IPS DF 4.7 (cell line): ENCODE results near the gene SH3BGRL2.
"Not testable (repeated sequence)": the region's sequence is repeated elsewhere in the genome, so short reads cannot be mapped to it uniquely, and the experiment has no call there.

ENCODE experiments used
- DNase-seq: peaks from one replicate; pipeline ENCODE4 v3.0.0-alpha.2; 2013; ENCODE audit warnings: low spot score; ENCODE audit errors: extremely low read depth

SH3BGRL2 gene

GRCh38 chr6:79614326-79615305, 16.5 kb upstream of the SH3BGRL2 start:
- DNase-seq = no peak

GRCh38 chr6:79617518-79617941, 13.6 kb upstream of the SH3BGRL2 start:
- no peak for DNase-seq

- not testable (repeated sequence) for DNase-seq
These were observed 12.7 kb upstream of the SH3BGRL2 start for GRCh38 chr6:79618425-79618824.

- DNase-seq = no peak
These were observed 9.6 kb upstream of the SH3BGRL2 start for GRCh38 chr6:79621579-79621978.

GRCh38 chr6:79622364-79622763, 8.8 kb upstream of the SH3BGRL2 start:
- DNase-seq = no peak

GRCh38 chr6:79623106-79623505, 8.0 kb upstream of the SH3BGRL2 start:
- no peak for DNase-seq

- no peak for DNase-seq
These were observed 5.4 kb upstream of the SH3BGRL2 start for GRCh38 chr6:79625746-79626145.

GRCh38 chr6:79626811-79627210, 4.3 kb upstream of the SH3BGRL2 start:
- no peak for DNase-seq

GRCh38 chr6:79627422-79627821, 3.7 kb upstream of the SH3BGRL2 start:
- no peak for DNase-seq

GRCh38 chr6:79628466-79629288, 2.5 kb upstream of the SH3BGRL2 start:
- no peak for DNase-seq

- DNase-seq = no peak
These were observed 698 bp upstream of the SH3BGRL2 start for GRCh38 chr6:79630380-79630882.

GRCh38 chr6:79631693-79632172, 604 bp downstream of the SH3BGRL2 start:
- no peak for DNase-seq

- DNase-seq = no peak
These were observed 1.5 kb downstream of the SH3BGRL2 start for GRCh38 chr6:79632580-79632979.

- DNase-seq = no peak
These were observed 3.5 kb downstream of the SH3BGRL2 start for GRCh38 chr6:79634491-79635231.

- DNase-seq = no peak
These were observed 4.1 kb downstream of the SH3BGRL2 start for GRCh38 chr6:79635232-79635543.

GRCh38 chr6:79636673-79637072, 5.5 kb downstream of the SH3BGRL2 start:
- DNase-seq = no peak

GRCh38 chr6:79640146-79641111, 9.3 kb downstream of the SH3BGRL2 start:
- no peak for DNase-seq

GRCh38 chr6:79646006-79646405, 14.9 kb downstream of the SH3BGRL2 start:
- DNase-seq = no peak

GRCh38 chr6:79646561-79646960, 15.4 kb downstream of the SH3BGRL2 start:
- DNase-seq = no peak

- DNase-seq = no peak
These were observed 16.6 kb downstream of the SH3BGRL2 start for GRCh38 chr6:79647741-79648140.
